Hair follicle dermal papilla cell (primary cell): ENCODE measurements around the gene CEP85. TPM values are rescaled to one million over a fixed set of nuclear protein-coding genes. Genes with fewer than 3 reads are reported as not detected.

Source experiments
- total RNA-seq: library from RNA; depleted of rRNA; stranded (reverse); fragments of >200 nt; gene quantifications from 2 replicates; pipeline ENCODE4 v1.2.3, GENCODE V29; 2012

The CEP85 gene, protein sequence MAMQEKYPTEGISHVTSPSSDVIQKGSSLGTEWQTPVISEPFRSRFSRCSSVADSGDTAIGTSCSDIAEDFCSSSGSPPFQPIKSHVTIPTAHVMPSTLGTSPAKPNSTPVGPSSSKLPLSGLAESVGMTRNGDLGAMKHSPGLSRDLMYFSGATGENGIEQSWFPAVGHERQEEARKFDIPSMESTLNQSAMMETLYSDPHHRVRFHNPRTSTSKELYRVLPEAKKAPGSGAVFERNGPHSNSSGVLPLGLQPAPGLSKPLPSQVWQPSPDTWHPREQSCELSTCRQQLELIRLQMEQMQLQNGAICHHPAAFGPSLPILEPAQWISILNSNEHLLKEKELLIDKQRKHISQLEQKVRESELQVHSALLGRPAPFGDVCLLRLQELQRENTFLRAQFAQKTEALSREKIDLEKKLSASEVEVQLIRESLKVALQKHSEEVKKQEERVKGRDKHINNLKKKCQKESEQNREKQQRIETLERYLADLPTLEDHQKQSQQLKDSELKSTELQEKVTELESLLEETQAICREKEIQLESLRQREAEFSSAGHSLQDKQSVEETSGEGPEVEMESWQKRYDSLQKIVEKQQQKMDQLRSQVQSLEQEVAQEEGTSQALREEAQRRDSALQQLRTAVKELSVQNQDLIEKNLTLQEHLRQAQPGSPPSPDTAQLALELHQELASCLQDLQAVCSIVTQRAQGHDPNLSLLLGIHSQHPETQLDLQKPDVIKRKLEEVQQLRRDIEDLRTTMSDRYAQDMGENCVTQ
- 6.0 and 8.4 TPM in 2 replicates for total RNA-seq

DNA sequence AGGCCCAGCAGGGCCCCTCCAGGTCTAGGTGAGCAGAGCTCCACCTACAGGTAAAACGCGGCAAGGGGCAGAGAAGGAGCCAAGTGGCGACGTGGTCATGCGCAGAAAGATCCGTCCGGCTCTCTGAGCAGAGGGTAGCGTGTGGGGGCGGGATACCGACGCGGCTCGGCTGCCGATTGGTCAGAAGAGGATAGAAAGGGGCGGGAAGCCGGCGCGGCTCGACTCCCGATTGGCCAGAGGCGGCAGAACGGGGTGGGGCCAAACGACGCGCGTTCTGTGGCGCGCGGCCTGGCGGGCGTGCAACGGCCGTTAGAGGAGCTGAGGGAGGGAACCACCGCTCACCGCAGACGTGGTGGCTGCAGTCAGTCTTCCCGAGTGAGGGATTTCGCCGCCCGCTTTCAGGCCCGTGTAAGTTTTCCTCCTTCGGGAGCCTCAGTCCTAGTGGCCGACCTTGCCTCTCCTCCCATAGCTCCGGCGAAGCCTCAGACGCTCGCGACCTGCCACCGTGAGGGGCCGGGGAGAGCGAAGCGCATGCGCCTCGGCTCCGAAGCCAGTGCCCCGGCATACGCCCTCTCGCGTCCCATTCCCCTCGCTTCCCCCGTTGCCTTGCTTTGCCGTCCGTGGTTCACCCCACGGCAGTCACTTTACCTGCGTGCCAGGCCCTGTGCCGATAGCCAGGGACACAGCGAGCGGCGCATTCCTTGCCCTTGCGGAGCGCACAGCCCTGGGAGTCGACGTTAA lies at the start of gene CEP85:
CEP85 (plus strand) TSS at position 298 of the 741 bp plus-strand sequence. CDS start 5,584 bp downstream, outside the sequence.

DNA sequence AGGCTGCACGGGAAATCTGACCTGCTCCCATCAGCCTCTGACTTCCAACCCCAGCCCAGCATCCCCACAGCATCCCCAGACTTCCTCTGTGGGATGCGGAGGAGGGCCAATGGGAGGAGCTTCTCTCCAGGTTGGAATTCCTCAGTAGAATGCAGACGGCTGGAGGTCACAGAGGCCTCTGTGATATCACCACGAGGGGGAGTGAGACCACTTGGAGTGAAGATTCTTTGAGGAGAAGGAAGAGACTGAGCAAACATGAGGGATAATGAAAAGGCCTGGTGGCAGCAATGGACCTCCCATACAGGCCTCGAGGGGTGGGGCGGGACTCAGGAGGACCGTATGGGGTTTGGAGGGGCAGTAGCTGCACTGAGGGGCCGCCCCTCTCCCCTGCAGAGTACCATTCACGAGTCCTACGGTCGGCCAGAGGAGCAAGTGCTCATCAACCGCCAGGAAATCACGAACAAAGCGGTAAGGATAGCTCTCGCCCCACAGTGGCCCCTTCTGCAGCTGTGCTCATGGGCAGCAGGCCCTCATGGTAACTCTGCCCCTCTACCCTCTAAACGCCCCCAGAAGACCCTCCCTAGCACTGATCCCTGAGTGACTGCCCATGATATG lies 43.5 kb upstream of the CEP85 start, which contains the start of gene CATSPER4:
CATSPER4 (plus strand) TSS at position 230 of the 615 bp plus-strand sequence; CDS start at position 256, 26 bp downstream.

DNA sequence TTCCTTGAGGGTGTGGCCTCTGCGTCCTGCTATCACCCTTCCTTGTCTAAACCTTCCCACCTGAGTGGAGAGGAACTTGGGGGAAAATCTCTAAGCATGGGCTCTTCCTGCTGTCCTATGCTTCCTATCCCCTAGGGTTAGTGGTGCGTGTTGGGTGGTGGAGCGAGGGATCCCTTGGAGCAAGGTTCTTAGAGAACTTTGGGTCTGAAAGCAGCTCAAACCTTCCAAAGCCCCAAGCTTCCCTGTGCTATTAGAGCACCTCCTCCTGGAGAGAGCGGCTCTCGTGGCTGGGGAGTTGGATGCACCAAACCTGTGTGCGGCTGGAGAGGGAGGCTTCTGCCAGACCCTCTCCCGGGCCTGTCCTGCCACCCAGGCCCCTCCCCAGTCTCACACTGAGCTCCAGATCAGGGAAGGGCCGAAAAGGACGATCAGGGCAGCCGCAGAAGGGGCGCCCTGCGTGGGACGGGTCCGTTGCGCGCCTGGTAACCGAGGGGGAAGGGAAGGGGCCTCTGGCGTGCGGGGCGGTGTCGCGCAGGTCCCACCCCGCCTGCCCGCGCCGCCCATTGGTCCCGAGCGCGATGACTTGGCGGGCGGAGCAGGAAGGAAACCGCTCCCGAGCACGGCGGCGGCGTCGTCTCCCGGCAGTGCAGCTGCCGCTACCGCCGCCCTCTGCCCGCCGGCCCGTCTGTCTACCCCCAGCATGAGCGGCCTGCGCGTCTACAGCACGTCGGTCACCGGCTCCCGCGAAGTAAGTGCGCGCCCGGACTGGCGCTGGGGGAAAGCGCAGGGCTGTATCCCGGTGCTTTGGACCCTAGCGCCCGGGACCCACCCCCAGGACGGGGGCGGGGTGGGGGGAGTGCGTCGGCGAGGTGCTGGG lies 45.7 kb downstream of the CEP85 start, which contains the start of gene SH3BGRL3:
SH3BGRL3 (plus strand) TSS at position 631 of the 877 bp plus-strand sequence; CDS start at position 701, 70 bp downstream.

DNA sequence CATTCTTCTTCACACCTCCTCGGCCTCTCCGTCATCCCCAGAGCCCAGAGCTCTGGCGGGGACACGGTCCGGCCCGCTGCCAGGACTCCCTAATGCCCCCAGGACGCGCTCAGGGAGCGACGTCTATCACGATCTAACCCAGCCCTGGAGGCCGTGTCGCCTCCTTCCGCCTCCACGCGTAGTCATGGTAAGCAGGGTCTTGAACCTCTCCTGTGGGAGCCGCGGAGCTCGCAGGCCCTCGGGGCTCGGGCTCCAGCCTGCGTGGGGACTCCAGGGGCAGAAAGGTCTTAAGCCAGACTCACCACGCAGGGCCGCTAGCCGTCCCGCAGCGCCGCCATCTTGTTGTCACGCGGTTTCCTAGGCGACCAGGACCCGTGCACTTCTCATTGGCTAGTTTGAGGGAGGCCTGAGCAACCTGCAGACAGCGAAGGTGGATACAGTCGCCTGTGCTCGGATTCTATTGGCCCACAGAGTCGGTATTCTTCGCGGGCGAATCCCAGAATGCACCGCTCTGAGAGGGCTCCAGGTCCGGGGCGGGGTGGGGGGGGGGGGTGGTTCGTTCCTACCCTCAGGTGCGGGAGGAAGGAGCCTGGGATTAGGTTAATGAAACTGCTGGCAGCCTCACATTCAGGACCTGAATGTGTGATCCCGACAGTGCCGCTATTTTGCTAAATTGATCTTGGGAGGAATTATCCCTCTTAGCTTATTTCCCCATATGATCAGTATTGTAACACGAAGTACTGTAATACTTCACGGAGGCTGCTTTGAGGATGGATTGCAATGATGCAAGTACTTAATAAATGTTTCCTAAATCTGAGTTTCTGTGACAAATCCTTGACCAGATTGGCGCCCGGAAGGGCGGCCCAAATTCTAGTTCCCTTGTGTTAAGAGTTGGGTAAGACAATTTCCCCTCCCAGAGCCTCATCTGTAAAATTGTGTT lies 72.6 kb downstream of the CEP85 start, which contains the start of gene UBXN11:
UBXN11 (minus strand) TSS at position 347 of the 940 bp plus-strand sequence. CDS start 3,753 bp downstream, outside the sequence.

DNA sequence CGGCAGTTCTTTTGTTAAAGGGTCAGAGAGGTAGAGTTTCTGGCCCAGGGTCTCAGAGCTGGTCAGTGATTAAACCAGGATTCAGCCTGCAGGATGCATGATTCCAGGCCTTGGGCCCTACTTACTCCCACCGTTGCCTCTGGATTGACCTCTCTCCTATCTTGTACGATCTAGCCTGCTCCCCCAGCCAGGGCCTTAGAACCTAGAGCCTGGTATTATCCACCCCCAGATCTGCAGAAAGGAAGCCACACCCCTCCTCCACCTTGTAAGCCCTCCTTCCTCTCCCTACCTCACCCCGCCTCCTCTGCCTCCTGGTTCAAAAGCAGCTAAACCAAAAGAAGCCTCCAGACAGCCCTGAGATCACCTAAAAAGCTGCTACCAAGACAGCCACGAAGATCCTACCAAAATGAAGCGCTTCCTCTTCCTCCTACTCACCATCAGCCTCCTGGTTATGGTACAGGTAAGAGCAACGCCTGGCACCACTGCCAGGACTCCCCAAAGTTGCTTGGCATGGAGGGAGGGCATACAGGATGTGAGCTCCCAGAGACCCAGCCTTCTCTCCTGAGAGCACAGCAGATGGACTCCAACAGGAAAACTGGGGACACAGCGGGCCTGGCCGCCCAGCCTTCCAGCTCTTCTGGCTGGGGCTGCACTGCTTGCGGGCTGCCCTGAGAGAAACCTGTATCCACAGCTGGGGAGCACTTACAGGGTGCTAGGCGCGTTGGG lies 83.8 kb downstream of the CEP85 start, which contains the start of gene CD52:
CD52 (plus strand) TSS at position 347 of the 726 bp plus-strand sequence; CDS start at position 407, 60 bp downstream.

Other genes starting within 250 kb of the CEP85 start
- 9.1 and 31.7 TPM in 2 replicates for gene PAFAH2, start 236.1 kb upstream of the CEP85 start, total RNA-seq
- gene EXTL1, start 212.4 kb upstream of the CEP85 start, total RNA-seq: 1.3 and 2.3 TPM in 2 replicates
- gene SLC30A2, start 188.1 kb upstream of the CEP85 start, total RNA-seq: not detected in 2 replicates
- not detected in 2 replicates for gene TRIM63, start 166.6 kb upstream of the CEP85 start, total RNA-seq
- 4.1 and 6.5 TPM in 2 replicates for gene PDIK1L, start 122.4 kb upstream of the CEP85 start, total RNA-seq
- not detected in 2 replicates for gene FAM110D, start 75.1 kb upstream of the CEP85 start, total RNA-seq
- not detected in 2 replicates for gene C1orf232, start 65.2 kb upstream of the CEP85 start, total RNA-seq
- gene ZNF593, start 64.3 kb upstream of the CEP85 start, total RNA-seq: 18.2 and 19.1 TPM in 2 replicates
- gene ZNF593OS, start 62.4 kb upstream of the CEP85 start, total RNA-seq: not detected in 2 replicates
- not detected in 2 replicates for gene CNKSR1, start 56.7 kb upstream of the CEP85 start, total RNA-seq
- not detected in 2 replicates for gene CATSPER4, start 43.6 kb upstream of the CEP85 start, total RNA-seq
- 18.7 and 25.0 TPM in 2 replicates for gene SH3BGRL3, start 45.9 kb downstream of the CEP85 start, total RNA-seq
- 3.6 and 5.7 TPM in 2 replicates for gene UBXN11, start 72.4 kb downstream of the CEP85 start, total RNA-seq
- gene CD52, start 83.8 kb downstream of the CEP85 start, total RNA-seq: not detected in 2 replicates
- gene CRYBG2, start 119.9 kb downstream of the CEP85 start, total RNA-seq: not detected in 2 replicates
- gene ZNF683, start 138.6 kb downstream of the CEP85 start, total RNA-seq: not detected in 2 replicates
- gene LIN28A, start 176.6 kb downstream of the CEP85 start, total RNA-seq: not detected in 2 replicates
- 76.9 and 79.8 TPM in 2 replicates for gene DHDDS, start 198.1 kb downstream of the CEP85 start, total RNA-seq
- gene HMGN2, start 238.2 kb downstream of the CEP85 start, total RNA-seq: 108 and 149 TPM in 2 replicates